Tibial nerve (tissue), 4 donors: ENCODE measurements around the gene NET1. TPM values are rescaled to one million over a fixed set of nuclear protein-coding genes. Genes with fewer than 3 reads are reported as not detected.

ENCODE experiments used
- DNase-seq, 2 donors: peaks; one replicate each; pipeline ENCODE4 v3.0.0-alpha.2; 2019; ENCODE audit warnings: low spot score in 2 of 2
- H3K27ac ChIP-seq, 4 donors: fragments of 200-600 bp; sonication (generic) in 3 of 4; one replicate each; pipeline ENCODE4 v1.5.1; 2017 to 2019; ENCODE audit warnings: mild to moderate bottlenecking in 1 of 4
- H3K27me3 ChIP-seq, 2 donors: fragments of 200-600 bp; sonication (generic) in 1 of 2; one replicate each; pipeline versions ENCODE4 v1.5.1 to v1.6.0; 2017 to 2019
- H3K36me3 ChIP-seq, 3 donors: fragments of 200-600 bp; sonication (generic); one replicate each; pipeline ENCODE4 v1.5.1; 2018 to 2019
- H3K4me1 ChIP-seq, 4 donors: fragments of 200-600 bp; sonication (generic) in 3 of 4; one replicate each; pipeline ENCODE4 v1.5.1; 2017 to 2019
- H3K4me3 ChIP-seq, 4 donors: fragments of 200-600 bp; sonication (generic) in 3 of 4; one replicate each; pipeline ENCODE4 v1.5.1; 2017 to 2019; ENCODE audit warnings: mild to moderate bottlenecking in 1 of 4, moderate library complexity in 1 of 4
- H3K9me3 ChIP-seq, 4 donors: fragments of 200-600 bp; sonication (generic) in 3 of 4; one replicate each; pipeline ENCODE4 v1.5.1; 2017 to 2019
- CTCF ChIP-seq, 5 experiments: fragments of 200-600 bp in 3 of 5; fragments of 450-650 bp in 2 of 5; sonication (generic) in 3 of 5; IDR thresholded peaks; one replicate each; pipeline ENCODE4 v1.5.1; 2016 to 2019; ENCODE audit warnings: antibody characterized with exemption in 5 of 5, mild to moderate bottlenecking in 3 of 5, moderate library complexity in 2 of 5
- EP300 ChIP-seq, 2 donors: sonication (generic); formaldehyde crosslinking; IDR thresholded peaks; one replicate each; pipeline ENCODE4 v1.6.1; 2017; ENCODE audit warnings: antibody characterized with exemption in 2 of 2, mild to moderate bottlenecking in 1 of 2
- POLR2A ChIP-seq, 2 donors: fragments of 450-650 bp; IDR thresholded peaks; one replicate each; pipeline ENCODE4 v1.6.1; 2017; ENCODE audit warnings: antibody characterized with exemption in 2 of 2, mild to moderate bottlenecking in 2 of 2, moderate library complexity in 2 of 2
- WGBS, 2 donors: methylation state at CpG; one replicate each; pipeline ENCODE4 v1.1.5; 2018; 5-methylcytosine and 5-hydroxymethylcytosine counted together
- total RNA-seq, 4 donors: library from RNA; depleted of rRNA; stranded (reverse); fragments of >200 nt; gene quantifications; one replicate each; pipeline ENCODE4 v1.1.0, GENCODE V29; 2016

NET1 gene
- total RNA-seq, 4 donors from 2014 or later, result 66.0 to 133 (median 91.3) TPM

GRCh38 chr10:5502571-5503476 is 90.5 kb downstream of the NET1 start:
- H3K9me3 ChIP-seq, result peaks cover 0 to 4% (median 0%) of the 10 kb centered on the region in 4 donors
- no peak overlapping the region for H3K27ac ChIP-seq
- 88 to 90% methylated on average over 11 to 14 of the region's 14 CpGs for WGBS, 2 donors
- no peaks in the 10 kb centered on the region for H3K27me3 ChIP-seq
- no peaks in the 10 kb centered on the region for H3K36me3 ChIP-seq
- no peaks in the 10 kb centered on the region for H3K4me1 ChIP-seq
- TF ChIP-seq EP300 (IDR thresholded peaks at IDR 0.05), result no peak
- H3K4me3 ChIP-seq, result no peak overlapping the region
- no peak for DNase-seq

GRCh38 chr10:5503477-5503835 is 91.1 kb downstream of the NET1 start:
- WGBS, 2 donors, result 78 to 88% methylated on average over 3 of the region's 3 CpGs
- Histone ChIP-seq H3K9me3 (peaks cover 0 to 4% (median 0%) of the 10 kb centered on the region in 4 donors), H3K27me3 (no peaks in the 10 kb centered on the region), H3K4me1 (no peaks in the 10 kb centered on the region), H3K27ac (no peak overlapping the region), H3K4me3 (no peak overlapping the region), H3K36me3 (no peaks in the 10 kb centered on the region)
- no peak for DNase-seq
- TF ChIP-seq EP300 (IDR thresholded peaks at IDR 0.05), result no peak
- TF ChIP-seq CTCF (IDR thresholded peaks at IDR 0.05), result no peak
- TF ChIP-seq POLR2A (IDR thresholded peaks at IDR 0.05), result no peak

- no peaks in the 10 kb centered on the region for H3K4me1 ChIP-seq
- H3K9me3 ChIP-seq, result peaks cover 0 to 4% (median 0%) of the 10 kb centered on the region in 4 donors
- TF ChIP-seq POLR2A (IDR thresholded peaks at IDR 0.05) (no peak), CTCF (IDR thresholded peaks at IDR 0.05) (no peak), EP300 (IDR thresholded peaks at IDR 0.05) (no peak)
- no peak for DNase-seq
- H3K36me3 ChIP-seq, result no peaks in the 10 kb centered on the region
- no peak overlapping the region for H3K4me3 ChIP-seq
- H3K27me3 ChIP-seq, result no peaks in the 10 kb centered on the region
- H3K27ac ChIP-seq, result no peak overlapping the region
- WGBS, 2 donors, result 76 to 78% methylated on average over 18 of the region's 18 CpGs
Observed at GRCh38 chr10:5504146-5505072, 92.1 kb downstream of the NET1 start.

- H3K9me3 ChIP-seq, result peaks cover 0 to 4% (median 0%) of the 10 kb centered on the region in 4 donors
- no peak for DNase-seq
- no peaks in the 10 kb centered on the region for H3K27me3 ChIP-seq
- no peaks in the 10 kb centered on the region for H3K36me3 ChIP-seq
- no peak for TF ChIP-seq EP300 (IDR thresholded peaks at IDR 0.05)
- TF ChIP-seq POLR2A (IDR thresholded peaks at IDR 0.05), result no peak
- no peak for TF ChIP-seq CTCF (IDR thresholded peaks at IDR 0.05)
- H3K27ac ChIP-seq, result no peak overlapping the region
- no peaks in the 10 kb centered on the region for H3K4me1 ChIP-seq
- H3K4me3 ChIP-seq, result no peak overlapping the region
- 66 to 71% methylated on average over 2 of the region's 2 CpGs for WGBS, 2 donors
Observed at GRCh38 chr10:5506246-5506645, 93.9 kb downstream of the NET1 start.

GRCh38 chr10:5506751-5507648 is 94.6 kb downstream of the NET1 start:
- TF ChIP-seq POLR2A (IDR thresholded peaks at IDR 0.05) (no peak), CTCF (IDR thresholded peaks at IDR 0.05) (no peak), EP300 (IDR thresholded peaks at IDR 0.05) (no peak)
- H3K36me3 ChIP-seq, result no peaks in the 10 kb centered on the region
- H3K4me1 ChIP-seq, result no peaks in the 10 kb centered on the region
- H3K9me3 ChIP-seq, result no peaks in the 10 kb centered on the region
- H3K4me3 ChIP-seq, result no peak overlapping the region
- no peak overlapping the region for H3K27ac ChIP-seq
- DNase-seq, result no peak
- no peaks in the 10 kb centered on the region for H3K27me3 ChIP-seq
- WGBS, 2 donors, result 87 to 91% methylated on average over 17 of the region's 19 CpGs
